HEK293 (cell line): ENCODE results near the gene COMMD7.
"Not testable (repeated sequence)": the region's sequence is repeated elsewhere in the genome, so short reads cannot be mapped to it uniquely, and the experiment has no call there.

Experiments used
- CTCF ChIP-seq: fragments of 450-650 bp; formaldehyde crosslinking; IDR thresholded peaks from 2 replicates; pipeline ENCODE4 v1.5.1; 2016; ENCODE audit warnings: missing biosample characterization, missing genetic modification characterization
- ZNF157 ChIP-seq: fragments of 450-650 bp; formaldehyde crosslinking; IDR thresholded peaks from 2 replicates; pipeline ENCODE4 v1.5.1; 2016; ENCODE audit warnings: missing biosample characterization, missing genetic modification characterization
- ZNF214 ChIP-seq: fragments of 450-650 bp; formaldehyde crosslinking; IDR thresholded peaks from 2 replicates; pipeline ENCODE4 v1.5.1; 2017; ENCODE audit warnings: missing biosample characterization, mild to moderate bottlenecking, missing genetic modification characterization, borderline replicate concordance
- TF ChIP-seq, protein P1 (sequence below): fragments of 450-650 bp; formaldehyde crosslinking; IDR thresholded peaks from 2 replicates; pipeline ENCODE4 v1.5.1; 2017; ENCODE audit warnings: missing biosample characterization, missing genetic modification characterization

DNA sequence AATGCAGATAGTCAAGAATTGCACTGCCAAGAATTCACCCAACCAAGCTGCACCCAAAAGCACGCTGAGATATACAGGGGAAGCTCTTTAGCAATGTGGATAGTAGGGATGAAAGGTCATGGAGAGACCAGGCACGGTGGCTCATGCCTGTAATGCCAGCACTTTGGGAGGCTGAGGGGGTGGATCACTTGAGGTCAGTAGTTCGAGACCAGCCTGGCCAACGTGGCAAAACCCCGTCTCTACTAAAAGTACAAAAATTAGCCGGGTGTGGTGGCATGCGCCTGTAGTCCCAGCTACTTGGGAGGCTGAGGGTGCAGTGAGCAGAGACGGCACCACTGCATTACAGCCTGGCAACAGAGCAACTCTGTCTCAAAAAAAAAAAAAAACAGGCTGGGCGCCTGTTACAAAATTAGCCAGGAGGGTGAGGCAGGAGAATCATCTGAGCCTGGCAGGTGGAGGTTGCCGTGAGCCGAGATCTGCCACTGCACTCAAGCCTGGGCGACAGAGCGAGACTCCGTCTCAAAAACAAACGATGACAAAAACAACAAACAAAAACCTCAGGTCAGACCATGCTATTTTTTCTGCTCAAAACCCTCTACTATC, 34.1 kb downstream of the COMMD7 start:
- TF ChIP-seq CTCF, ZNF214, ZNF157 (tag by site-specific recombination): not testable (repeated sequence)
- TF ChIP-seq, protein P1, sequence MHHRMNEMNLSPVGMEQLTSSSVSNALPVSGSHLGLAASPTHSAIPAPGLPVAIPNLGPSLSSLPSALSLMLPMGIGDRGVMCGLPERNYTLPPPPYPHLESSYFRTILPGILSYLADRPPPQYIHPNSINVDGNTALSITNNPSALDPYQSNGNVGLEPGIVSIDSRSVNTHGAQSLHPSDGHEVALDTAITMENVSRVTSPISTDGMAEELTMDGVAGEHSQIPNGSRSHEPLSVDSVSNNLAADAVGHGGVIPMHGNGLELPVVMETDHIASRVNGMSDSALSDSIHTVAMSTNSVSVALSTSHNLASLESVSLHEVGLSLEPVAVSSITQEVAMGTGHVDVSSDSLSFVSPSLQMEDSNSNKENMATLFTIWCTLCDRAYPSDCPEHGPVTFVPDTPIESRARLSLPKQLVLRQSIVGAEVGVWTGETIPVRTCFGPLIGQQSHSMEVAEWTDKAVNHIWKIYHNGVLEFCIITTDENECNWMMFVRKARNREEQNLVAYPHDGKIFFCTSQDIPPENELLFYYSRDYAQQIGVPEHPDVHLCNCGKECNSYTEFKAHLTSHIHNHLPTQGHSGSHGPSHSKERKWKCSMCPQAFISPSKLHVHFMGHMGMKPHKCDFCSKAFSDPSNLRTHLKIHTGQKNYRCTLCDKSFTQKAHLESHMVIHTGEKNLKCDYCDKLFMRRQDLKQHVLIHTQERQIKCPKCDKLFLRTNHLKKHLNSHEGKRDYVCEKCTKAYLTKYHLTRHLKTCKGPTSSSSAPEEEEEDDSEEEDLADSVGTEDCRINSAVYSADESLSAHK: not testable (repeated sequence)
